Measurements from ENCODE around the gene PLEKHH3.
A peak's percentile ranks its signal among the peaks of the same experiment; 100 is the strongest.
"Not testable (repeated sequence)": the region's sequence is repeated elsewhere in the genome, so short reads cannot be mapped to it uniquely, and the experiment has no call there.

Gene PLEKHH3

DNA sequence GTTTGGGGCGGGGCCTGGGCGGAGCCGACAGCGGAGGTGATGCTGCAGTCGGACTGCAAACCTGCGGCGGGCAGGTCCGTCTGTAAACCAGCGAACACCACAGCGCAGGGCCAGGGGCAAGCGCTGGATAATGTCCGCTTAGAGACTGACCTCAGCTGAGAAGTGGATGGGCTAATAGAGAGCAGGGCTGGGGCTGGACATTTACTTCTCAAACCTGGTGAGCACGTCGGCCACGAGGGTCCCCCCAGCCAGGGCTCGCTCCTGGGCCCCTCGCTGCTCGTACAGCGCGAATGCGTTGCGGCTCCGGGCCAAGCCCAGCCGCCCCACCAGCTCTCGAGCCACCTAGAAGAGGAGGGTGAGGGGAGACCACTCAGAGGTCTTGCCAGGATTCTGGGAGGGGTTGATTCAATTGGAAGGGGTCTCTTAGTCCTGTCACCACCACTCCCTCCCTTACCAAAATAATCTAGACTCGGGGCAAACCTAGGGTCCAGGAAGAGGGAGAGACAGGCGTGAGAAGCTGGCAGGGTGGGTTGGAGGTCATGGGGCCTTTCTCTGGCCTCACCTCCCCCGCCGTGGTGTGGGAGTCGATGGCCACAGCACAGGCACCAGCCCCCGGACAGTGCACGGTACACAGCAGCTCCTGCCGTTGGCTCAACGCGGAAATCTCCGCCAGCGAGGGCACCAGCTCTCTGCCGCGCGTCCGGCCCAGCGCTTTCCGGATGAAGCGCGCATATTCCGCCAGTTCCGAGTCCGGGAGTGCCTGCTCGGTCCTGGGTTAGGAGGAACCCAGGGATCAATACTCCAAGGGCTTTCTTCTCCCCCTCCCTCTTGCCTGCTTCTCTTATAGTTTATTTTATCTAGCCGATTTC is 5.8 kb downstream of the PLEKHH3 start:
- no peak for DNase-seq

DNA sequence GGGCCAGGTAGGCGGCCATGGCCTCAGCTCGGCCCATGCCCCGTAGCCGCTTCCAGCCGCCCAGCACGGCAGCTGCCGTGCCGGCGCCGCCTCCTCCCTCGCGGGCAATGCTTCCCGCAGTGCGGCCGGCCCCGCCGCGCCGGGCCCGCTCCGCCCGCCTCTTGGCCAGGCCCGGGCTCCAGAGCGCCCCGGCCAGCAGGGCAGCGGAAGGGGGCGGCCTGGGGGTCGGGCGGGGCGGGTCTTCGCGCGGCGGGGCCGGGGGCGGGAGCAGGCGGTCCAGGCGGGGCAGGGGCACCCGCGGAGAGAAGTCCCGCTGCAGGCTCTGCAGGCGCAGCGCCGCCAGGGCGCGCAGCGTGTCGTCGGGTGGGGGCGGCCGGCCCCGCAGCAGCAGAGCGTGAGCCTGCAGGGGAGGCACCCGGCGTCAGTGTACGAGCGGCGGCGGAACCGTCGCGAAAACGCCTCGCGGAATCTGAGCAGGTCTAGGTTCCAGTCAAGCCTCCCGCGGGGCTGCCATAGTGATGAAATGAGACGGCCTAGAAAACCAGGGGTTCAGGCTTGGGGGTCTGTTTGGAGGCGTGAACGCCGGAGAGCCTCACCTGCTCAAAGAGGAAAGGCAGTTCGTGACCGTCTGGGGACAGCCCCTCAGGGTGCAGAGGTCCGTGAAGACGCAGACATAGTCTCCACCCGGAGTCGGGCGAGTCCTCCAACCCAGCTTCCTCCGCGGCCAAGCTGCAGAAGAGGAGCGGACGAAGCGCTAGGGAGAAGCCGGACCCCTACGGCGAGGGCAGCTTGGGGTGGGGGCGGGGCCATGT is 6.6 kb downstream of the PLEKHH3 start:
- DNase-seq: peak; percentile 59

DNA sequence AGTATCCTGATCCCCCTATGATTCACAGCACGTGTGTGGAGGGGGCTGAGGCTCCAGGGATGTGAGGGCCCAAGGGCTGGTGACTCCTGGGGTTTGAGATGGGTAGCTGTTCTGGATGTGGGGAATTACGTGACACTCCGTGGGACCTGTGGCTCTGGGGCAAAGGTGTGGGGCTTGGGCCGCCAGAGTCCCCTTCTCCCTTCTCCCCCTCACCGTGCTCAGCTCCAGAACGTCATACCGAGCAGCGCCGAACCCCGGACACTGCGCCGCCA is 7.2 kb downstream of the PLEKHH3 start:
- no peak for DNase-seq

DNA sequence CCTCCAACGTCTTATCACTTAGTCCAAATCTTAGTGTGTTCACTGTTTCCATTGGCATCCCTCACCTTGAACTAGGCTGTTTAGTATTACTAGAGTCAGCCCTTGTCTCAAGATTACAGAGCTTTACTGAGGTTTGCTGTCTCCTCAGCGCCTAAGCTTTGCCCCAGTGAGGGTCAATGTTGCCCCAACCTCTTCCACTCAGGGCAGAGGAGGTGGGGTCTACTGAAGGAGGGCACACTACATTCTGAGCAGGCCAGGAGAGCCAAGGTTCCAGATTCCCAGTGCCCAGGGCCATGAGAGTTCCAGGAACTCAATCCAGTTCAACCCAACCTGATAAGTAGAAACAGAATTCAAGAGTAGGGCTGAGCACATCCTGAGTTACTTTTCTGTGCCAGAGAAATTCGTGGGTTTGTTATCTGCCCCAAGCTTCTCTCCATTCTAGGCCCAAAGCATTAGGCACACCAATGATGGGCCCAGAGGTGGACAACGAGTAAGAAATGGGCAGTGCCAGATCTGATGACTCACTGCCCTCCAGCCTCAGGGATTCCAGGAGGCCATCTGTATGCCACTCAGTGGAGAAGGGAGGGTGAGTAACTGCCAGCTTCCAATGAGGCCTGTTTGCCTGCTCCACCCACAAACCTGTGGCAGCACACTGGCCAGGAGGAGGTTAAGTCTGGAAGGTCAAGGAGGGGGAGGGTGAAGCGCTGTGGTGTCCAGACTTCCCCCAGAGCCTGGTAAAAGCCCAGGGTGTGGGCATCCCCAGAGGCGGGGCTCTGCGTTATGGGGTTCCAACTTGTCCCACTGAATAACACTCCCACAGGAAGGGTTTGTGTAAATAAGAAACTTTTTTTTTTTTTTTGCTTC is 9.5 kb downstream of the PLEKHH3 start:
- DNase-seq: no peak

DNA sequence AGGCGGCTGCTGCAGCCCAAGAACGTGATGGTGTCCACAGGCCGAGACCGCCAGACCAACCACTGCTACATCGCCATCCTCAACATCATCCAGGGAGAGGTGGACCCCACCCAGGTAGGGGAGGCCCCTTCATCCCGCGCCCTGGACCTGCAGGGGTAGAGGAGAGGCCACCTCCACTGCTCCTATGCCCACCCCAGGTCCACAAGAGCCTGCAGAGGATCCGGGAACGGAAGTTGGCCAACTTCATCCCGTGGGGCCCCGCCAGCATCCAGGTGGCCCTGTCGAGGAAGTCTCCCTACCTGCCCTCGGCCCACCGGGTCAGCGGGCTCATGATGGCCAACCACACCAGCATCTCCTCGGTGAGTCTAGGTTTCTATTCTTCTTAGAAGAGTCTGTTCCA is 10.7 kb downstream of the PLEKHH3 start:
- DNase-seq: not testable (repeated sequence)

DNA sequence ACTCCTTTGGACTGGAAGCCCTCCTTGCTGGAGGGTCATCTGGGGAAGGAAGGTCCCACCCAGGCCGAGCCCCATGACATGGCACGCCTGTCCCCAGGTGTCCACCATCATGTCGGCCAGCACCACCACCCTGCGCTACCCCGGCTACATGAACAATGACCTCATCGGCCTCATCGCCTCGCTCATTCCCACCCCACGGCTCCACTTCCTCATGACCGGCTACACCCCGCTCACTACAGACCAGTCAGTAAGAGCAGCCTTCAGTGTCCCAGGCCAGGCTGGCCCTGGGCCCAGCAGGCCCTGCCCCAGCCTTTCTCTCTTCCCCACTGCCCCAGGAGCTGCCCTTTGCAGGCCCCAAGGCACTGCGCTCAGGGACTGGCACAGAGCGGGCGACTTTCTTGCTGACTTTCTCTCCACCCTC is 11.2 kb downstream of the PLEKHH3 start:
- no peak for DNase-seq

DNA sequence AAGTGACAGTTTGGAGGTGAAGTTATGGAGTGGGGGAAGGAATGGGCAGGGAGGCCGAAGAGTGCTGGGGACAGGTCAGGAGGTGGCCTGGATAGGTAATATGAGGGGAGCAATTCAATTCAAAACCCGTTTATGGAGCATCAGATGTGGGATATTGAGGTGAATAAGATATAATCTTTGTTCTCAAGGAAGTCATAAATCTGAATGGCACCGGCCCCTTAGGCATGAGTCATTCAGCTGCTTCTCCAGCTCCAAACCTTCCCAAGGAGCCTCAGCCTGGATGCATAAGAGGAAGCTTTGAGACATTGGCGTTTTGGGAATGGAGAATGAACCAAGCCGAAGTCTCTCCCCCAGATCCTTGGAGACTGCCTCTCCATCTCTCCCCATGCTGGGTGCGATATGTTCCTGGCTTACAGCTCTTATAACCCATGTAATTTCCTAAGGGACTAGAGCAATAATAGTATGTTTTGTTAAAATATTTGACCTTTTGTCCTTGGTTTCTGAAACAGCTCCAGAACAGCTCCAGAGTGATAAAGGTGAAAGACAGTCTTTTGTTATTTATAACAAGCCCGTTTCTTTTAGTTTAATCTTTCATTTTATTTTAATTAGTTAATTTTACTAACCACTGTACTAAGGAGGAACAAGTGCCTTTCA is 16.0 kb downstream of the PLEKHH3 start:
- DNase-seq: no peak

DNA sequence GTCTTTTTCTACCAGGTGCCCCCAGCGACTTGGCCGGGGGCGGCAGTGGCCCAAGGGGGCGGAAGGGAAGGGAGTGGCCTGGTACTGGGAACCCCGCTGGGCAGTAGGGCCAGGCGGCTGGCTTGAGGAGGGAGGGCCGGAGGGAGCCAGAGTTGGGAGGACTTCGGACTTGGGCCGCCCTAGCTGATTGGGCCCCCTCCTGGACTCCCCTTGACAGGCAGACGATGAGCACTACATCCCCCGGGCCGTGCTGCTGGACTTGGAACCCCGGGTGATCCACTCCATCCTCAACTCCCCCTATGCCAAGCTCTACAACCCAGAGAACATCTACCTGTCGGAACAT is 16.9 kb downstream of the PLEKHH3 start:
- DNase-seq: not testable (repeated sequence)

DNA sequence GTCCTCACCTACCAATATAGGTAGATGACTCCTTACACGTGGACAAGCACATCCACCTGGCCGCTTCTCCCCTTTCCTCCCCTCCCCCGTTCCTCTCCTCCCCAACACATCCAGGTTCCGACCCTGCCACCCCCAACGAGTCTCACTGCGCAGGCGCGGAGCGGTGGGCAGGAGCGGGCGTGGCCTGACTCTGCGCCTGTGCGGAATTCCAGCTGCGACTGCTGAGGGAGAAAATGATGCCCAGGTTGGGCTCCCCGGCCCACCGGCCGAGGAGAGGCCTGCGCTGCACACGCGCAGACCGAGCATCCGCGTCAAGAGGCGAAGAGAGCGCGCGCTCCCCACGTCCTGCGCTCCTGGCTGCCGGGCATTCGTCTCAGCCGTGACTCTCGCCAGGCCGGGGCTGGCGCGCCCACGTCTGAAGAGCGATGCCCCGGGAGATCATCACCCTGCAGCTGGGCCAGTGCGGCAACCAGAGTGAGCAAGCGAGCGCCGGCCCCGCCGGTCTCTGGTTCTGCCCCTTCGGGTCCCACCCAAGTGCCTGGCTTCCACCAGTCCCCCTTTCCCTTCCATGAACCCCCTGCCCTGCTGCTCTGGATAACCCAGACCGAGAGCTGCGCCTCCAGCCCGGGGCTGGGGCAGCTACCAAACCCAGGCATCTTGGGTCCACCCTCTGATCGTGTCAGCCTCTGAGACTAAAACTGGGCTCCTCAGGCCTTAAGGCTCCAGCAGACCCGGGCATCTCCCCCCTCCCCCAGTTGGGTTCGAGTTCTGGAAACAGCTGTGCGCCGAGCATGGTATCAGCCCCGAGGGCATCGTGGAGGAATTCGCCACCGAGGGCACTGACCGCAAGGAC is 17.5 kb downstream of the PLEKHH3 start, which contains the start of gene TUBG2:
TUBG2 (plus strand) TSS at position 206 of the 853 bp plus-strand sequence; CDS start at position 426, 220 bp downstream.
- DNase-seq: peak; percentile 82

DNA sequence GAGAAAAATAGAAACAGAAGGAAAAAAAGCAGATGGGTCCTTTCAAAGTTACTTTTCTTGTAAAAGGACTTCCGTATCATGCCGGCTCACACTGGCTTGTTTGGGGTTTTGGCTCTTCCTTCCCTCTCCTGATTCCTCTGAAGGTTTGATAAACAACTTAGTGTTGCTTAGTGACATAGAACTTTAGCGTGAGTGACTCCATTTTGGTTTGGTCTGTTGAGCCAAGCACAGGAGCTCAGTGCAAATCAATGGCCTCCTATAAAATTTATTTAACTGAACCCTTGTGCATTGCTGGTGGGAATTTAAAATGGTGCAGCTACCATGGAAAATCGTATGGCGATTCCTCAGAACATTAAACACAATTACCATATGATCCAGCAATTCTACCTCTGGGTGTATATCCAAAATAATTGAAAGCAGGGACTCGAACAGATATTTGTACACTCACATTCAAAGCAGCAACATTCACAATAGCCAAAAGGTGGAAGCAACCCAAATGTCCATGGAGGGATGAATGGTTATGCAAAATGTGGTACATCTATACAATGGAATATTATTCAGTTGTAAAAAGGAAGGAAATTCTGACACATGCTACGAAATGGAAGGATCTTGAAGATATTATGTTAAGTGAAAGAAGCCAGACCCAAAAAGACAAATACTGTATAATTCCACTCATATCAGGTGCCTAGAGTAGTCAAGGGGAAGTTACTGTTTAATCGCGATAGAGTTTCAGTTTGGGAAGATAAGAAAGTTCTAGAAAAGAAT is 18.8 kb downstream of the PLEKHH3 start:
- DNase-seq: no peak

DNA sequence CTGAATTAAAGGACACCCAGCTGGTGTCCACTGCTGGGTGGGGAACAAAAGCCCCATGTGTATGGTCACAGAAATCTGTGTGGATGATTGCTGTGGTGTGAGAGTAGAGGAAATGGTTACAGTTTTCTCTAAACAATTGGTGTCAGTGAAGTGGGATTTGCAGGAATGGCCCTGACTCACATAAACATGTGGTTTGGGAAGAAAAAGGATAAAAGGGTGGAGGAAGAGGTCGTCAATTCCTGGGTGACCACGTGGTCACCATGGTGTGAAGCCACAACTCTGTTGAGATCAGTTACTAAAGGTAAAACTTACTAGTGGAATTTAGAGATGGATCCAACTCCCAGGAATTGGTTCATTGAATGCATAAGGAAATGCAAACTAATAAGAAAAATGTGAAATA is 21.3 kb downstream of the PLEKHH3 start:
- DNase-seq: no peak

DNA sequence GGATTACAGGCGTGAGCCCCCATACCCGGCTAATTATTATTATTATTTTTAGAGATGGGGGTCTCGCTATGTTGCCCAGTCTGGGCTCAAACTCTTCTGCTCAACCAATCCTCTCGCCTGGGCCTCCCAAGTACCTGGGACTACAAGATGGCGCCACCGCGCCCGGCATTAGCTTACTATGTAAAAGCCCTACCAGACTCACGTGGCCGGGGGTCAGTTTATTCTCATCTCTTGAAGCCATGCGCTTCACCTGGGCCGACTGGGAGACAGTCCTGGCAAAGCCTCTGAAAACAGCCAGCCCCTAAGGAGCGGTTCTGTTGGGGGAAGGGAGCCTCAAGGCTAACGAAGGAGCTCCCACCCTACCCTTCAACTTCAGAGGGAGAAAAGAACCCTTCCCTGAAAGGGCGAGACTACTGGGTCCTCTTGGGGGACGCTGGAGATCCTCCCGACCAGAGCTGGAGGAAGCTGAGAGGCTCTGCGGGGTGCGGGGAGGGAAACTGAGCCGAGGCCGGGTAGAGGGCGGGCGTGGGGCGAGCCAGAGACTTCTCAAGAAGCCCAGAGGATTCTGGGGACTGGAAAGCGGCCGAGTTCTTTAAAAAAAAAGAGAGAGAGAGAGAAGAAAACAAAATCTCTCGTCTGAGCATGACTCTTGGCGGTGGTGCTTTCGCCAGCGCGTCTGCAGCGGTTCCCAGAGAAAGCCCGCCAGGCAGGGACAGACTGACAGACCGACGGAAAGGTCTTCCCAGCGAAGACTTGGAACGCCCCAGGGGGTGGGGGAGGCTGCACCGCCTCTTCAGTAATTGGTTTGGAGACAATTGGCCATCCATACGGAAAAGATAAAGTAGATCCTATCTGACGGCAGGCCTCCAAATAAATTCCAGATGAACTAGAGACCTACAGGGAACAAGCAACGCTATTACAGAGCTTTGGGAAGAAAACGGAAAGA is 23.3 kb downstream of the PLEKHH3 start:
- DNase-seq: no peak

DNA sequence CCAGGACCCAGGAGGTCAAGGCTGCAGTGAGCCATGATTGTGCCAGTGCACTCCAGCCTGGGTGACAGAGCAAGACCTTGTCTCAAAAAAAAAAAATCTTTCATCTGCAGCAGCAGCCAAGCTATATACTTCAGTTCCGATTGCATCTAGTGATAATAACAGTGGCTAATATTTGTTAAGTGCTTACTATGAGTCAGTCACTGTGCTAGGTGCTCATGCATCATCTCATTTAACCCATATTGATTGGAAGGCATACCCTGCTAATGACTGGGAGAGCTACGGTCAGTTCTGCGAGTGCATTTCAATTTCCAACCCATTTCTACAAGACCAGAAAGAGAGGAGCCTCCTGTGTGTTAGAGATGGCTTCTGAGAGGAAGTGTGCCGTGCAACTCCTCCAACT is 25.4 kb downstream of the PLEKHH3 start:
- DNase-seq: no peak

DNA sequence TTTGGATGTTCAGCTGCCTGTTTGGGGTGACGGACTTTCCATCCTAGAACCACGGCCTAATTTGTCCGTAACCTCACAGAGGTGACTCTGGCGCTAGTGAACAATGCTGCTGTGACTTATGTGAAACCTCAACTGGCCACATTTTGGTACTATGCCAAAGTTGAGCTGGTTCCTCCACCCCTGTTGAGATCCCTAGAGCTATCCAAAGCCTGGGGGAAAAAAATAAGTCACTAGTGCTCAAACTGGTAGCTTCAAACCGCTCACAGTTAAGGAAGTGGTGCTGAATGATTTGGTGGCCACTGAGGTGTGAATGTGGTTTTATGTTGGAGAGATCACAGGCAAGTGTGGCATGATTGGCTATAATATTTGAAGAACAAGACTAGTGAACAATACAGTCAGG is 29.0 kb downstream of the PLEKHH3 start:
- no peak for DNase-seq

DNA sequence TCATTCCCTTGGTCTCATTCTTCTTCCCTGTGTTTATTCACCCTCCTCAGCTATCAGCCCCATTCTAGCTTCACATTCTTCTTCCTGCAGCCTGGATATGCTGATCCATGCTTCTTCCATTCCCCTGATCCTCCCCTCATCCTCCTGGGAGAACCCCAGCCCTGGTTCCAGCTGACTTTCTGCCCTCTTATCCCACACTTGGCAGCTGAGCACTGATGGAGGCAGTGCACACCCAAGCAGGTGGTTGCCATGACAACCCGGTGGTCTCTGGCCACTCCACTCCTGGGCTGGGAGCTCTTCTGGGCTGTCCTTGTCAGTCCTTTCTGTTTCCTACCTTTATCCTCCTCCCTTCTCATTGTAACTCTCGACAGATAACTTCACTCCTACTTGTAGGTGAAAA is 34.5 kb downstream of the PLEKHH3 start:
- no peak for DNase-seq

DNA sequence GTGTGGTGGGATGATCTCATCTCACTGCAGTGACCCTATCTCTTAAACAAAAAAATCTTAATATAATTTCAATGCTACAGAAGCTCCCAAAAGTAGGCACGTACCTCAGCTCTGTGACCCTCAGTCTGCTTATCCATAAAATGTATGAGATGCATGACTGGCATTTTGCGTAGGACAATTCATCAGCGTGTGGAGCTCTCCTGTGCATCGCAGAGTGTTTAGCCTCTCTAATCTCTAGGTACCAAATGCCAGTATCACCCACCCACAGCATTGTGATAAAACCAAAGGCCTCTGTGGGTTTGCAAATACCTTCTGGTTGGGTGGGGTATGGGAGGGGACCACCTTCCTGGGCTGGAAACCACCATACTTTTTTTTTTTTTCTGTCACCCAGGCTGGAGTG is 36.7 kb downstream of the PLEKHH3 start:
- DNase-seq: no peak

DNA sequence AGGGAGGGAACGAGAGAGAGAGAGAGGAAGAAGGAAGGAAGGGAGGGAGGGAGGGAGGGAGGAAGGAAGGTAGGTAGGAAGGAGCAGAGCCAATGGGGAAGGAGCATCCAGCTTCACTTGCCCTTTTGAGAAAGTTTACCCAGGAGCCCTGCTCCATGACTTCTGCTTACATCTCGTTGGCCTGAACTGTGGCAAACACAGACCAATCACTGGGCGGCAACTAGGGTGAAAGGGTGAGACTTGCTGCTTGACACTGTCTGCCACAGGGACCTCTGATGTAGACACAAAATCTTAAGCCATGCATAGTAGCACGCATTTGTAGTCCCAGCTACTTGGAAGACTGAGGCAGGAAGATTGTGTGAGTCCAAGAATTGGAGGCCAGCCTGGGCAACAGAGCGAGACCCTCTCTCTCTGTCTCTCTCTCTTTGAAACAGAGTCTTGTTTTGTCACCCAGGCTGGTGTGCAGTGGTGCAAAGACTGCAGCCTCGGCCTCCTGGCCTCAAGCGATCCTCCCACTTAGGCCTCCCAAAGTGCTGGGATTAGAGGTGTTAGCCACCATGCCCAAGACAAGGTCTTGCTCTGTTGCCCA is 37.2 kb downstream of the PLEKHH3 start:
- DNase-seq: no peak

DNA sequence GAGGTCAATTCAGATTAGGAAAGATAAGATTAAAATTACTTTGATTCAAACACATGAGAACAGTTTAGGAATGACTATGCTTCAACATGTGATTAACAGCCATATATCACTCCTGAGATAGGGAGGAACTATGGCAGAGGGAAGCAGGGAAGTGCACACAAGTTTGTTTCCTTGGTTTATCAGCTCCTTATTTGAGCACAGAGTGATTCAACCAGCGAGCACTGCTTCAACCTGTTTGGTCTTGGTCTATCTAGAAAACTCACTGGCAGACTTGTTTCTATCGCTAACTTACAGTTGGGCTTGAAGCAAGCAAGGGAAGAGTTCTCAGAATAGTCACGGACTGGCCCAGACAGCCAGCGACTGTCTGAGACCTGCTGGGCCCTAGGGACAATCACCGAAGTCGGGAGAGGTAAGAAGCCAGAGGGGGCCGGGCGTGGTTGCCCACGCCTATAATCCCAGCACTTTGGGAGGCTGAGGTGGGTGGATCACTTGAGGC is 43.8 kb downstream of the PLEKHH3 start:
- DNase-seq: no peak

DNA sequence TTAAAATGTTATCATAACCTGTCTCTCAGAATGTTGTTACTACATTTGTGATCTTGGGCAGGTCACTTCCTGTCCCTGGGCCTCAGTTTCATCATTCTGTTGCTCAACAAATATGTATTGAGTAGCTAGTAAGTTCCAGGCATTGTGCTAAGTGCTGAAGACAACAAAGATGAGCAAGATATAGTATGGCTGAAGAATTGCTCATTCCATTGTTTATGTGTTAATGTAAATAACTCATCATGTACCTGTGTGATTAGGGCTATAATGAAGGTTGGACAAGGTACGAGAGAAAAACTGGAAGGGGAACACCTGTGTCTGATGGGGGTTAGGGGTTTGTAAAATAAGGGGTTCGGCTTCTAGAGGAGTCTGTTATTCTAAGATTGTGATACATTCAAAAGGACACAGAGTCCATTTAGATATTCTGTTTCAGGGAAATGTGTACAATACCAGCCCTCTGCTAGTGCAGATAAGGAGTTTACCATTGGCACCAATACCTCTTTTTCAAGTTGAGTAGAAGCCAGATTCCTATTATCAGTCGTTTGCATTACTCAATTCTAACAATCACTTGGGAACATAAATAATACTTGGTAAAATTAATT is 47.3 kb downstream of the PLEKHH3 start:
- DNase-seq: no peak

Measured in activated CD4-positive, alpha-beta T cell treated with anti-CD3 and anti-CD28 coated beads for 48 hours (primary cell).